Neuronal stem cell (in vitro differentiated cells): ENCODE measurements around the gene A4GALT.
"Not testable (repeated sequence)": the region's sequence is repeated elsewhere in the genome, so short reads cannot be mapped to it uniquely, and the experiment has no call there.

Experiments used
- DNase-seq: peaks from one replicate; pipeline ENCODE4 v3.0.0-alpha.2; 2013; ENCODE audit warnings: low spot score
- H2AFZ ChIP-seq: one replicate; pipeline ENCODE4 v1.6.1; 2013; ENCODE audit warnings: mild to moderate bottlenecking, low read length, inconsistent platforms
- H2AK5ac ChIP-seq: 2 replicates; pipeline ENCODE4 v1.6.1; 2013; ENCODE audit warnings: low read depth, mild to moderate bottlenecking, inconsistent platforms, low read length, moderate library complexity, mixed read lengths
- H2BK120ac ChIP-seq: 2 replicates; pipeline ENCODE4 v1.6.1; 2013; ENCODE audit warnings: low read depth, mild to moderate bottlenecking, inconsistent platforms, low read length, moderate library complexity, mixed read lengths
- H2BK12ac ChIP-seq: one replicate; pipeline ENCODE4 v1.6.1; 2013; ENCODE audit warnings: low read length, inconsistent platforms
- H2BK15ac ChIP-seq: 2 replicates; pipeline ENCODE4 v1.6.1; 2013; ENCODE audit warnings: mild to moderate bottlenecking, low read length, inconsistent platforms, mixed read lengths
- H2BK5ac ChIP-seq: one replicate; pipeline ENCODE4 v1.6.1; 2013; ENCODE audit warnings: inconsistent platforms, mild to moderate bottlenecking, low read length, moderate library complexity
- H3K14ac ChIP-seq: one replicate; pipeline ENCODE4 v1.6.1; 2013; ENCODE audit warnings: low read length, inconsistent platforms
- H3K18ac ChIP-seq: 2 replicates; pipeline ENCODE4 v1.6.1; 2013; ENCODE audit warnings: low read length, inconsistent platforms
- H3K23ac ChIP-seq: 2 replicates; pipeline ENCODE4 v1.6.1; 2013; ENCODE audit warnings: low read depth, mild to moderate bottlenecking, mixed read lengths, low read length, inconsistent platforms; ENCODE audit not compliant: poor library complexity
- H3K27ac ChIP-seq: replicated peaks from 3 replicates; pipeline ENCODE4 v1.5.1; 2013; ENCODE audit warnings: low read length, inconsistent platforms
- H3K27me3 ChIP-seq, 3 experiments: 2 replicates each; pipeline ENCODE4 v1.6.1; 2013; ENCODE audit warnings: low read length in 3 of 3, mild to moderate bottlenecking in 2 of 3, inconsistent platforms in 1 of 3, low read depth in 1 of 3, mixed read lengths in 1 of 3, moderate library complexity in 1 of 3; ENCODE audit not compliant: control insufficient read depth in 3 of 3, insufficient read depth in 3 of 3
- H3K36me3 ChIP-seq, 2 donors: replicated peaks in 1 of 2; 2 replicates each; pipeline ENCODE4 v1.6.1; 2013; ENCODE audit warnings: low read length in 2 of 2; ENCODE audit not compliant: control insufficient read depth in 2 of 2, insufficient read depth in 2 of 2
- H3K4ac ChIP-seq: 2 replicates; pipeline ENCODE4 v1.6.1; 2013; ENCODE audit warnings: inconsistent platforms, mild to moderate bottlenecking, low read length, moderate library complexity
- H3K4me1 ChIP-seq, 2 donors: 1 replicate in 1 of 2; 2 replicates in 1 of 2; pipeline ENCODE4 v1.6.1; 2013; ENCODE audit warnings: low read length in 2 of 2, low read depth in 1 of 2; ENCODE audit not compliant: control insufficient read depth in 2 of 2, insufficient read depth in 1 of 2
- H3K4me2 ChIP-seq: one replicate; pipeline ENCODE4 v1.6.1; 2013; ENCODE audit warnings: mild to moderate bottlenecking, low read length, inconsistent platforms; ENCODE audit not compliant: insufficient read depth, poor library complexity, severe bottlenecking
- H3K4me3 ChIP-seq, 2 donors: 2 replicates each; pipeline ENCODE4 v1.5.1; 2013; ENCODE audit warnings: low read length in 2 of 2, mild to moderate bottlenecking in 2 of 2, inconsistent platforms in 1 of 2, moderate library complexity in 1 of 2
- H3K79me1 ChIP-seq: one replicate; pipeline ENCODE4 v1.6.1; 2013; ENCODE audit warnings: low read depth, mild to moderate bottlenecking, inconsistent platforms, low read length, moderate library complexity
- H3K9ac ChIP-seq: one replicate; pipeline ENCODE4 v1.6.1; 2013; ENCODE audit warnings: mild to moderate bottlenecking, low read depth, low read length, inconsistent platforms; ENCODE audit not compliant: poor library complexity
- H3K9me3 ChIP-seq, 2 donors: replicated peaks in 1 of 2; 2 replicates each; pipeline versions ENCODE3 to v1.6.1; 2013; ENCODE audit warnings: low read length in 2 of 2, mild to moderate bottlenecking in 2 of 2, inconsistent platforms in 1 of 2, low read depth in 1 of 2, mixed read lengths in 1 of 2, moderate library complexity in 1 of 2; ENCODE audit not compliant: control insufficient read depth in 2 of 2, insufficient read depth in 1 of 2
- H4K8ac ChIP-seq: one replicate; pipeline ENCODE4 v1.6.1; 2013; ENCODE audit warnings: low read depth, mild to moderate bottlenecking, inconsistent platforms, low read length, moderate library complexity
- H4K91ac ChIP-seq: one replicate; pipeline ENCODE4 v1.6.1; 2013; ENCODE audit warnings: low read length, low read depth, mild to moderate bottlenecking, inconsistent platforms; ENCODE audit not compliant: poor library complexity
- WGBS, 2 donors: extraction: QIAGEN DNeasy Blood & Tissue Kit; methylation state at CpG; one replicate each; pipeline ENCODE4 v1.1.7; 2013; ENCODE audit warnings: missing lambda C conversion rate in 2 of 2, mixed read lengths in 1 of 2; ENCODE audit not compliant: insufficient read length in 2 of 2, insufficient replicate concordance in 1 of 2; ENCODE audit errors: extremely low coverage in 2 of 2; 5-methylcytosine and 5-hydroxymethylcytosine counted together

A4GALT gene

GRCh38 chr22:42670046-42670445 lies 50.6 kb downstream of the A4GALT start:
- Histone ChIP-seq H3K18ac (no peak overlapping the region), H3K36me3 (no peaks in the 10 kb centered on the region), H4K91ac (no peak overlapping the region), H3K27ac (no peak overlapping the region), H3K9ac (no peak overlapping the region), H2BK15ac (no peak overlapping the region), H3K9me3 (no peaks in the 10 kb centered on the region), H3K79me1 (no peaks in the 10 kb centered on the region), H2BK12ac (no peak overlapping the region), H3K4me2 (no peak overlapping the region), H3K4me1 (no peaks in the 10 kb centered on the region), H3K23ac (no peak overlapping the region), H2BK120ac (no peak overlapping the region), H4K8ac (no peak overlapping the region), H2AK5ac (no peak overlapping the region), H3K27me3 (peaks cover 0 to 6% (median 0%) of the 10 kb centered on the region in 3 experiments), H3K4me3 (no peak overlapping the region), H3K14ac (no peak overlapping the region), H2AFZ (no peak overlapping the region), H3K4ac (no peak overlapping the region), H2BK5ac (no peak overlapping the region)
- WGBS, 2 donors: no CpG with 5 or more reads among the region's 4 CpGs
- DNase-seq: no peak

GRCh38 chr22:42666393-42666792 lies 54.3 kb downstream of the A4GALT start:
- H3K18ac ChIP-seq, H2BK5ac ChIP-seq, H4K8ac ChIP-seq, H3K27ac ChIP-seq, H3K9me3 ChIP-seq, H3K4me3 ChIP-seq, H2BK15ac ChIP-seq, H2BK120ac ChIP-seq, H3K4me1 ChIP-seq, H2BK12ac ChIP-seq, H3K14ac ChIP-seq, H2AK5ac ChIP-seq, H3K4ac ChIP-seq, H3K36me3 ChIP-seq, H4K91ac ChIP-seq, H3K23ac ChIP-seq, H2AFZ ChIP-seq, H3K79me1 ChIP-seq, H3K9ac ChIP-seq, H3K4me2 ChIP-seq, DNase-seq: not testable (repeated sequence)
- no CpG with 5 or more reads among the region's 3 CpGs for WGBS, 2 donors
- H3K27me3 ChIP-seq: peaks cover 0 to 32% (median 8%) of the 10 kb centered on the region in 3 experiments

GRCh38 chr22:42664976-42665831 lies 55.5 kb downstream of the A4GALT start:
- no peak for DNase-seq
- H3K23ac ChIP-seq: peak overlapping the region; percentile 92
- no peak overlapping the region for H3K4me2 ChIP-seq
- no peaks in the 10 kb centered on the region for H3K36me3 ChIP-seq
- no peak overlapping the region for H3K18ac ChIP-seq
- no peak overlapping the region for H4K91ac ChIP-seq
- H4K8ac ChIP-seq: no peak overlapping the region
- no peak overlapping the region for H3K4me3 ChIP-seq
- no peak overlapping the region for H2BK5ac ChIP-seq
- peaks cover 0 to 5% of the 10 kb centered on the region in 2 donors for H3K4me1 ChIP-seq
- no peaks in the 10 kb centered on the region for H3K9me3 ChIP-seq
- H2BK12ac ChIP-seq: no peak overlapping the region
- H3K9ac ChIP-seq: no peak overlapping the region
- no peak overlapping the region for H2AFZ ChIP-seq
- peaks cover 0 to 32% (median 8%) of the 10 kb centered on the region in 3 experiments for H3K27me3 ChIP-seq
- H2BK15ac ChIP-seq: no peak overlapping the region
- peak overlapping the region; percentile 26 for H3K4ac ChIP-seq
- H2BK120ac ChIP-seq: no peak overlapping the region
- no CpG with 5 or more reads among the region's 11 CpGs for WGBS, 2 donors
- peak overlapping the region; percentile 37 for H2AK5ac ChIP-seq
- peak overlapping the region; percentile 39 for H3K14ac ChIP-seq
- no peak overlapping the region for H3K27ac ChIP-seq
- H3K79me1 ChIP-seq: no peaks in the 10 kb centered on the region

- peak; percentile 77 for DNase-seq
- Histone ChIP-seq H2BK15ac (no peak overlapping the region), H2AK5ac (peak overlapping the region; percentile 26), H3K4ac (no peak overlapping the region), H3K36me3 (no peaks in the 10 kb centered on the region), H3K4me3 (peak overlapping the region; percentile 50 to 74), H2BK120ac (no peak overlapping the region), H4K8ac (no peak overlapping the region), H3K9me3 (no peaks in the 10 kb centered on the region), H3K79me1 (no peaks in the 10 kb centered on the region), H3K4me2 (peak overlapping the region; percentile 97), H4K91ac (no peak overlapping the region), H3K9ac (peak overlapping the region; percentile 65), H3K27ac (no peak overlapping the region), H3K27me3 (peaks cover 0 to 35% (median 8%) of the 10 kb centered on the region in 3 experiments), H3K4me1 (peaks cover 0 to 5% of the 10 kb centered on the region in 2 donors), H3K14ac (peak overlapping the region; percentile 84), H2AFZ (peak overlapping the region; percentile 100), H3K18ac (peak overlapping the region; percentile 66), H3K23ac (peak overlapping the region; percentile 73), H2BK12ac (no peak overlapping the region), H2BK5ac (no peak overlapping the region)
- WGBS, 2 donors: no CpG with 5 or more reads among the region's 68 CpGs
These were observed 58.5 kb downstream of the A4GALT start for GRCh38 chr22:42661985-42662831.
